ENCODE data around the gene MC1R.

- TF ChIP-seq CTCF (IDR thresholded peaks at IDR 0.05; ENCODE audit: insufficient read depth, low read depth, low read length): no peak
- no peak for TF ChIP-seq EZH2 (IDR thresholded peaks at IDR 0.05; ENCODE audit: insufficient read depth, low read length)
Measured at GRCh38 chr16:89961920-89962319, 43.3 kb downstream of the MC1R start.
